GM18873 (cell line): ENCODE measurements around the gene FMNL2.

Experiments used
- ATAC-seq: cut with Tn5 transposase; IDR thresholded peaks from one replicate; pipeline ENCODE4 v1.9.1; 2021; ENCODE audit warnings: mild to moderate bottlenecking, moderate library complexity, moderate number of reproducible peaks; ENCODE audit not compliant: unreplicated experiment, low FRiP score

The FMNL2 gene

DNA sequence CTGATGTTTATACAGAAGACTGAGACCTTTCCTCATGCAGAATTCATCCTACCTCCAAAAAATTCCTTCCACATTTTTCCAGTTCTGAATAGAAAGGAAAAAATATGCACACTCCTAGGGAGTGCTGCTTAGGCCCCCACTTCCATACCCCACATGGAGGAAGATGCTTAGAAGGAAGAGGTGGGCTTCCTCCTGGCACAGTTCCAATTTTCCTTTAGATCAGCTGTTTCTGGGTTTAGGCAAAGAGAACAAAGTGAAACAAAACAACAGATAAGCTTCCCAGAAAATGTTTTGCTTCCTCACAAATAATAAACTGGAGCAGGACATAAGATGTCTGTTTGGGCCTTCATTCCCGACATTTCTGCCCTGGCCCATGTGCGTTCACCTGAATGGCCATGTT is 209.7 kb downstream of the FMNL2 start:
- ATAC-seq: no peak

DNA sequence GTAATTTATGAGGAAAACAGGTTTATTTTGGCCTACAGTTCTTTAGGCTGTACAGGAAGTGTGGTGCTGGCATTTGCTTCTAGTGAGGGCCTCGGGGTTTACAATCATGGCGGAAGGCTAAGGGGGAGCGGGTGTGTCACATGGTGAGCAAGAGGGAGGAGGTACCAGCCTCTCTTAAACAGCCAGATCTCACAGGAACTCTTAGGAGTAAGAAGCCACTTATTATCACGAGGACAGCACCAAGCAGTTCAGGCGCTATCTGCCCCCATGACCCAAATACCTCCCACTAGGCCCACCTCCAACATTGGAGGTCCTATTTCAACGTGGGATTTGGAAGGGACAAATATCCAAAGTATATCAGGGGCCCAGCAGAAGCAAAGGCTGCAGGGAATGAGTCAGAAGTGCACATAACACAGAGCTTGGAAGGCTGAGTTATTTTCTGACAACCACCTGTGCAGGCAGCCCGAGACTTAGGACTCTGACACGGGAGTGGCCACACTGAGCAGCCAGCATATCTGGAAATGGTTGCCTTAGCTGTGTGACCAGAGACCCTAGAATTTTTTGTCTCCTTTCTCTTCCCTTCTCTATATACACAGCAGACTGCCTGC is 211.4 kb downstream of the FMNL2 start:
- no peak for ATAC-seq

DNA sequence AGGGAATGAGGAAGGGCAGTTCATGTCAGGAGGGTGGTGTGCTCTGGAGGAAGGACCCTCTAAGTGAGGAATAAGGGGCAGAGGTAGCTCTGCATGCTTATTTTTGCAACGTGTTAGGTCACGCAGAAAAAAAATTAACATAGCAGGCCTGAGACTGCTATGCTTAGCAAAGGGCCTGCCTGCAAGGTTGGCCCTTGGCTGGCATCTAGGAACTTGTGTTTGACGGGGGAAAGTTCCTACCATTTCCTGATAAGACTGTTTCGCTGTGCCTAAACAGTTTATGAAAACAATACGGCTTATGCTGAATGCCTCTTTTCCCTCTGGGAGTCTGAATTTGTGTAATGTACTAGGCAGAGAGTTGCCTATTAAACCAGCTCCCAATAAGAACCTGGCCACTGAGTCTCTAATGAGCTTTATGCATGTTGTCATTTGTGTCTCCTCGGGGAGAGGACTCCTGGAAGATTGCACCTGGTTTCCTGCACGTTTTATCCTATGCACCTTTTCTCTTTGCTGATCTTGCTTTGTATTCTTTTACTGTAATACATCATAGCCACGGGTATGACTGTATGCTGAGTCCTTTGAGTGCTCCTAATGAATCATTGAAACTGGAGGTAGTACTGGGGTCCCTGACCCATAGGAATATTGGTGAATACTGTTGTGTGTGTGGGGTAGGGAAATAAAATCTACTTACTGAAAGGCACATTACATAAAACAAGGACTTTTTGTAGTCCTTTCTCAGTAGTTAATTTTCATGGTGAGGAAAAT is 213.3 kb downstream of the FMNL2 start:
- ATAC-seq: no peak

DNA sequence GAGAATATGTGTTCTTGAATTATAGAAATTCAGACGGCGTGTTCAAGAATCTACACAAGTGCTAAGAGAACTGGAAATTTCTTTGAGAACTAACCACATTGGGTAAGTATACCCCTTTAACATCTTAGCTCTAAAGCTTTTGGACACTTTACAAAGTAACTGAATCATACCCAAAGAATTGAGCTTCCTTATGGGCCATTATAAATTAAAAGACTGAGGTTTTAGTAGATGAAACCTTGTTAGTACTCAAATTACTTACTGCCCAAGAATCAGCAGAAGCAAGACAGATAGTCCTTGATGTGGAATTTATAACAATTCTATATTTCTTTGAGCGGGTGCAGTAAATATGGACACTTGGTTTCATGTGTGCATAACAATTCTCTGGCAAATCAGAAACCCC is 214.0 kb downstream of the FMNL2 start:
- ATAC-seq: no peak

DNA sequence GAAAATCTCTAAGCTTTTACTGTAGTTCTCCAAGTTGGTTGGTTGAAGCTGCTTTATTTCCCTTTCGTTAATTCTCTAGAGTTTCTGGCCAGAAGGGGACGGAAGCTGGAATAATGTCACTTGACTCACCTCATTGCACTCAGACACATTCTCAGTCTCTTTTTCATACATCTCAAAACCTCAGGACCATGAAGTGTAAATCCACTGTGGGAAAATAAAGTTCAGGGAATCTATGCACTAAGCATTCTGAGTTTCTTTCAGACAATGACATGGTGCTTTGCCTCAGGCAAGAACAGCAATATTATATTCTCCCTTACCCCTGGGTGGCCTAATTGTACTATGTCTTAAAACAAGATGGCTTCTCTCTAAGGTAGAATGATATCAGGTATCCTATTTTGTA is 214.4 kb downstream of the FMNL2 start:
- no peak for ATAC-seq

DNA sequence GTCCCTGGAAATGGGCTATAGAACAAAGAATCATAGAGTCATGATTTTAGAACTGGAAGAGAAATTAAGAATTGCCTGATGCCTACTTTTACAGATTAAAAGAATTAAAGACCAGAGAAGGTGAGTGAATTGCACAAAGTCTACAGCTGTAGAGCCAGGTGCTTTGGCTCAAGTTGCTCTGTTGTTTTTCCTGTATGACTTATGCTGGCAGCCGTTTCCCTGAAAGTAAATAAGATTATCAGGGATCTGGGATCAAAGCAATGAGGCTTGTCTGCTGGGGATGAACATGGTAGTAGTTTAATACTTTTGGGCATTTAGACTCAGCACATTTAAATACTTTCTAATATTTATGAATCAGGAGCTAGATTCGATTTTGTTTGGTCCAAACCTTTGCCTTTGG is 215.4 kb downstream of the FMNL2 start:
- no peak for ATAC-seq

DNA sequence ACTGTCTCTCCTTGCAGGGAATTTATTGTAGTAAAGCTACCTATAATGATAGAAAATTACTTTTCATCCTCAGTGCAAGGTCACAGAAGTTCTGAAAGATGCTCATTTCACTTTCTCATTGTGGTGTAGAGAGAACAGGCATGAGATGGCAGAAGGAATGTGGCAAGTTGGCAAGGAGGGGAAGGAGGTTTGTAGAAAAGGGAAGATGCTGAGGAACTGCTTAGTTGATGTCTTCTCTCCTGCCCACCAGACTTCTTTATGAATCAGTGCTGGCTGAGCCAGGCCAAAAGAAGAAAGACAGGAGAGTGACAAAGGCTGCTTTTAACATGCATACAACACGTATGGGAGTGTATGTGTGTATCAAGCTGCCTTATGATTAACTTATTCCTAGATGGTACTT is 217.9 kb downstream of the FMNL2 start:
- no peak for ATAC-seq

DNA sequence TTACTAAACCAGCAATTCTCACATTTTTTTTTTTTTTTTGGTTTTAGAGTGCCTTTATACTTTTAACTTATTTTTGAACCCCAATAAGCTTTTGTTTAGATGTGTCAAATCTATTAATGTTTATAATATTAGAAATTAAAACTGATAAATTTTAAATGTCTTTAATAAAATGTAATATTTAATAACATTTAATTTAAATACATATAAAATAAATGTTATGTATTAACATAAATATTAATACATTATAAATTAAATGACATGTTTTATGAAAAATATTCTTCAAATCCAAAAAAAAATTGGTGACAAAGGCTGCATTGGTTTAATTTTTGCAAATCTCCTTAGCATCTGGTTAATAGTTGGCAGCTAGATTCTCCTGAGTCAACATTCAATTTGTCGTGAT is 218.5 kb downstream of the FMNL2 start:
- ATAC-seq: no peak

DNA sequence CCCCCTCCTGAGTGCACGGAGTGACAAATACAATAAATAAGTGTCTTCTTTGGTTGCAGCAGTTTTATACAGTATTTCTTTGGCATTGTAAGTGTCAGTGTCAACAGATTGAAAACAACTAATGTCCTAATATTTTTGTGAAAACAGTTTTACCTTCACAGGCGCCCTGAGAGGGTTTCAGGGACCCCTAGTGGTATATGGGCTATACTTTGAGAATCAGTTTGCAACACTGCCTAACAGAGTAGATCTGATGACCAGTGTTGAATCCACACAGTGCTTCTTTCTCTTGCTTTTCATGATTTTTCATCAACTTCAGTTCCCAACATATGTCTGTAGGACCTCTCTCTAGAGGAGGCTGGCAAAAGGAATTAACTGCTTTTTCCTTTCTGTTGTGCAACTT is 220.1 kb downstream of the FMNL2 start:
- ATAC-seq: no peak

DNA sequence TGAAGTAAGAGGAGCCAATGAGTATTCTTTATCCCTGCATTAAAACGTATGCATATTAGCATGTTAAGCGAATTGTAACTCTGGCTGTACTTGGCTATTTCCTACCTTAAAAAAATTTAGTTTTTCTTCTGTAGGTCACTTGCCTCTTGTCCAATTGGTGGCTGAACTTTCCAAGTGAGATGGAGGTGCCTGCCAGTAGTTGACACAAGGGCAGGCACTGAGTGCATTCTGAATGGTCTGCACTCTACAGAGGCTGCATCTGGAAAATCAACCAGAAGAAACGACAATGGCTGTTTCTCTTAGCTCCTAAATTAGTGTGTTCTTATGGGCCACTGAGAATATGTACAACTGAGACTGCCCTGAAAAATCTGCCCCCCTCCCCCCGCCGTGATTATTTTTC is 221.5 kb downstream of the FMNL2 start:
- no peak for ATAC-seq

DNA sequence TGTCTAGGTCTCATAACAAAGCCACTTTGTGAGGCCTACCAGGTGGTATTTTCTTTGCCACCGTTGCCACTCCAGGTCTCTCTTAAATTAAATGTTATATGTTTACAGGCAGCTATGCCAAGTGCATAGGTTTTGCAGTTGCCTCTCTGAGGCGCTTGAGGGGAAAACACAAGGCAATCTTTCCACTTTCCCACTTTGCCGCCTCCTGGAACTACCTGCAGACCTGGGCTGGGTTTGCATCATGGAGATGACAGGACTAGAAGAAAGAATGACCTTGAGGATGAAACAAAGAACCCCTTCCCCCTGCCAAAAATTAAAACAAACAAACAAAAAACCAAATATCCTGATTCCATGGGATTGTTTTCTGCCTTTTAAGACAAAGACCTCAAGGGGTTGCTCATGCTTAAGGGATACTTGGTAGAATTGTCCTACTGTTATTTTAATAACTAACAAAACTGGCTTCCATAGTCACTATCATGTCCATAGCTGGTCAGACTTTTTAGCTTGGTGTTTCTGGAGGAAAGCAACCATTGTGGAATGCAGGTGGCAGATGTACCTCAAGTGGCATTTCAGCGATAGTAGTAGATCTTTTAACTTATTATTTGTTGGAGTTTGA is 222.4 kb downstream of the FMNL2 start:
- no peak for ATAC-seq

DNA sequence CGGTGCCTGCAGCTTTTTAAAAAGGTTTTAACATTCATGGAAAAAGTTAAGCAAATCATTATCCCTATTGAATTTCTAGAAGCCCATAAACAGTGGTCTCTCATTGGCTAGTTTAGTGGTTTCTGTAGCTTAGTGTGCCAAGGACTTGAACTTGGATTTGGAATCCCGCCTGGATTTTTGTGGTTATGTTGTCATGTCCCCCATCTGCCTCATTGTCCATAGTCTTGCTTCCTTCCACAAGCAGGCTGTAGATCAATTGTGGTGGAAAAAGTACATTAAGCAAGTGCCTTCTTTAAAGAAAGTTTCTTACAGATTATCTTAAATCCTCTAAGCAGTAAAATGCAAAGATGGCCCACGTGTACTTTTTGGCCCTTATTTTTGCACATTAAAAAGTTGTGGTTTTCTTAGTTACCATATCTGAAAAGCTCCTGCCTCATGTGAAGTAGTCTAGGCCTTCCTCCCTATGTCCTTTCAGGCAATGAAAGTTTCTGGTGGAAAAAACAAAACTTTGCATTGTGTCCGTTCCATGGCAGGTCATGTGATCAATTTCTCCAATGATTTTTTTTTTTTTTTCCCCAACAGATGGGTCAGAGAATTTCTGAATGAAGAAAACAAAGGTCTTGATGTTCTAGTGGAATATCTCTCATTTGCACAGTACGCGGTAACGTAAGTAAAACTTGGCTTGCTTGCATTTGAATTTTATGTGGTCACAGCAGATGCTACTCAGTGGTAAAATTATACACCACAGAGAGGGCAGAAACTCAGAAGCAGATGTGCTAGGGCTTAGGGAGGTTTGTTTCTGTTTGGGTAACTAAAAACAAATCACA is 223.4 kb downstream of the FMNL2 start:
- no peak for ATAC-seq

DNA sequence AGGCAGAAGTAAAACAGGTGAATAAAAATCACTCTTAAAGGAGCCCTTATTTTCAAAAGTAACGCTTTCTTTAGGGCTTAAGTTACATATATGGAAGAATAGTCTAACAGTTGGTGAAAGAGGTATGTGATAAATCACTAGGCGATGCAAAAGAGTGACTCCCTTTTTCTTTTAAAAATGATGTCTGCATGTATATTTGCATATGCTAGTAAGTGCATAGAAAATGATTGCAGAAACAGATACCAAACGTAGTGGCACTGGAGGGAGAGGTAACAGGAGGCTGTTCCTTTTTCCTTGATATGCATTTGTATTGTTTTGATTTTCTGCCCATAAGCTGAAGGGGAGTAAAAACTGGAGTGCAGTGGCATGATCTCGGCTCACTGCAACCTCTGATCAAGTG is 224.0 kb downstream of the FMNL2 start:
- no peak for ATAC-seq

DNA sequence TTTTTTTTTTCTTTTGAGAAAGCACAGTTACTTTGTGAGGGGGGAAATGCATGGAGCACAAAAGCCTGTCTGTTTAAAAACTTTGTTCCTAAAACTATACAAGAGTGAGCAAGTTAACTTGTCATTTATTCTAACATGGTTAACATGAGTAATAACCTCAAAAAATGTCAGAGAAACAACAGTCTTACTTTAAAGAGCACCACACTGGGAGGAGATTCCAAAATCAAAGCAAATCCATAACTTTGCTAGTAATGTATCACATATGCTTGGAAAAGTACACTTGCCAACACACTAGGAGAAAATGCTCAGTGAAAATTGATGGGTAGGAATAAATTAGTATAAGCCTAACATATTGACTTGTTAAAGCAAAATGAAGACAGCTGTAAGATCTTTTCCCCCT is 225.2 kb downstream of the FMNL2 start:
- ATAC-seq: no peak

DNA sequence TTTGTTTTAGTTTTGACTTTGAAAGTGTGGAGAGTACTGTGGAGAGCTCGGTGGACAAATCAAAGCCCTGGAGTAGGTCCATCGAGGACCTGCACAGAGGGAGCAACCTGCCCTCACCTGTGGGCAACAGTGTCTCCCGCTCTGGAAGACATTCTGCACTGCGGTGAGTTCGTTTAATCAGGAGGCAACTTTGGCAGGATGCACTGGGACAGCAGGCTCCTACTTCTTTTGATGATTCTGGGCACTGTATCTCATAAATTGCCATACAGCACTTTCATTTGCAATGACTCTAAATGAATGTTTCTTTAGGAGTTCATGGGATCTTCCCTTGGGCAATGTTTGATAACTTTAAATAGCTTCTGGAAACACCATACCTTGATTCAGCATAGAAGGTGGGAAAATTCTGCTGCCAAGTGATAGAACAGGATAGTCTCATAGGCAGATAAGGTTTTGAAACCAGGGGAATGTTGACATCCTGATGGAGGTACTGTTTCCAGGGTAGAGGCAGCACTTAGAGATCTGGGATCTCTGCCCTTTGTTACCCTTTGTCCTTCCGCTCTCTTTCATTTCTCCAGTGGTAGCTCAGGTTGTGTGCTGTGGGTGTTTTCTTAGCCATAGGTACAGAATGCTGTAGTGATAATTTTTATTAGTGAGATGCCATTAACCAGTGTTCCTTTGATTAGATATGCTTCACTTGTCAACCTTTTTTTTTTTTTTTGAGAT is 226.1 kb downstream of the FMNL2 start:
- no peak for ATAC-seq

DNA sequence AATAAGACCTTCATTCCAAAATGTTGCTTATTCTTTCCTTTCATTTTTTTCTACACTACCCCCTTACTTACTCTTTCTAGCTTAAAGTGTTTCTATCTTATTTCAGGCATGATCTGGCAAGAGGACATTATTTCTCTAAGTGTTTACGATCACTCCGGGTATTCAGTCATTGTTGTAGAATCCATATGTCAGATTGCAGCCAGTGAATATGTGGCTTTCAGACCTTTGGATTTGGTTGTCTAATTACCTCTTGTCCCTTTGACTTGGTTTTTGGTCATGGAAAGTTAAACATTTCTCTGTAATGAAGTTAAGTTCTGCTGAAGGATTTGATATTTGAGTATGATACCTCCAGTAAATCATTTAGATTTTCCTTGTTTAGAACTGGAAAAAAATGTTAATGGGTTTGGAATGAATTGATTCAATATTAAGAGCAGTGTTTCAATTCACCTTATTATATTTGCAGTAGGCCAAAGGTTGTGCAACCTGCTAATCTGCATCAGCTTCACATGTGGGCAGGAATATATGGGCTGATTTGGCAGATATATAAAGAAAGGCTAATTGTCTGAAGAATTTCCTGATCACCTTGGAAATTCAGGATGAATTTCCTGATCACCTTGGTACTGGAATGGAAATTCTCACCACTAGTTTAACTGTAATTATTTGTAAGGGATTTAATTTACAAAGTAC is 227.4 kb downstream of the FMNL2 start:
- ATAC-seq: no peak

DNA sequence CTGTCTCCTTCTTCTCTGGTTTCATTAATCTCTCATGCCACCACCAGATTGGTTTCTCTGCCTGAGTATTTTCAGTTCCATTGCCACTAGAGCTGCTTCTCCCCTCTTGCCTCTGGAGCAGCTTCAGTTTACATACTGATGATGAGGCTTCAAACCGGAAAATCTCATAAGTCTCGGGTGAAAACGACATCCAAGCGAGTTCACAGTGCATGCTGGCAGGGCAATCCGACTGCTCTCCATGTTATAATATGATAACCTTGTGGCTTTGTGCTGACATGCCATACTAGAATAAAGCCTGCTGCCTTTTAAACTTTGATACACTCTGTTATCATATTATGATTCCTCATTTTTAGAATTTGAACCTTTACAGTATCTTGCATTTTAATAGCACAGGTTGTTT is 228.8 kb downstream of the FMNL2 start:
- ATAC-seq: no peak

DNA sequence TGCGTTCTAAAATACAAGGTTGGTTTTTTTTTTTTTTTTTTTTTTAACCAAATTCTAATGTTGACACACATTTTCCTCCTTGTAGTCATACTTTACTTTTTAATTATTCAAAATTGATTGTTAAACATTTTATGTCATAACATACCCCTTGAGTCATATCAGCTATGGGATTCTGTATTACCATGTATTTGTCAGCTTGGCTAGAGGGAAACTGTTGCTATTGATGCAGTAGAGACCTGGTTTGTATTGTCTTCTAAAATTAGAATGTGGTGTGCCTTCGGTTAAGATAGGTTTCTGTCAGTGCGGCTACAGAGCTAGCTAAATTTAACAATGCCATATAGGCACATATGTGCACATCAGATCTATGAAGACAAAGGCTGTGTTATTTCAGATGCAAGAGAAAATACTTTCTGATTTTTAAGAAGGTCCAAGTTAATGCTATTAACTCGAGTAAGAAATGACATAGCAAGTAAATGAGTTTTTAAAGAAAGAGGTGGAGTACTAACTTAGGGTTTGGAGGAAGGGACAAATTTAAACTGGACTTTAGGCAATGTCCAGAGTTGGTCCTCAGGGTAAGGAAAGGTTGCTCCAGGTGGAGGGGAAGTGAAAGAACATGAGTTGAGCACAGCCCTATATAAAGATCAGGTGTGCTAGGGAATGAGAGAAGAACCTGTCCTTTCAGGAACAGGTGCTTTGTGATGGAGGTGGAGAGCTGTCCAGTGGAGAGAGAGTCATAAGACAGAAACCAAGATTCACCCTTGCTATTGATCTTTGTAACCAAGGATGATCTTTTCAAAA is 230.0 kb downstream of the FMNL2 start:
- ATAC-seq: peak; percentile 96
